C4-2B (cell line): ENCODE measurements around the gene ATP1A4.

ENCODE experiments used
- H3K27ac ChIP-seq: fragments of 450-650 bp; 2 replicates; pipeline ENCODE4 v1.5.1; 2017
- ZFX ChIP-seq: fragments of 450-650 bp; IDR thresholded peaks from 2 replicates; pipeline ENCODE4 v1.6.1; 2017
- TF ChIP-seq, protein P1 (sequence below): fragments of 450-650 bp; conservative IDR thresholded peaks from 2 replicates; pipeline ENCODE4 v1.5.1; 2017; ENCODE audit warnings: mild to moderate bottlenecking

Gene ATP1A4

DNA sequence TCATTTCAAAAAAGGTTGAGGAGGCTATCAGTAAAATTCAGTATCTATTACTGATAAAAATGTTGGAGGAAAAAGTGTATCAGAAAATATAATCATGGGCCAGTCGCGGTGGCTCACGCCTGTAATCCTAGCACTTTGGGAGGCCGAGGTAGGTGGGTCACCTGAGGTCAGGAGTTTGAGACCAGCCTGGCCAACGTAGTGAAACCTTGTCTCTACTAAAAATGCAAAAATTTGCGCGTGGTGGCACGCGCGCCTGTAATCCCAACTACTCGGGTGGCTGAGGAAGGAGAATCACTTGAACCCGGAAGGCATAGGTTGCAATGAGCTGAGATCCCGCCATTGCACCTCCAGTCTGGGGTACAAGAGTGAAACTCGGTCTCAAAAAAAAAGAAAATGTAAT, 5.3 kb upstream of the ATP1A4 start:
- no peak overlapping the region for H3K27ac ChIP-seq
- no peak for TF ChIP-seq ZFX
- TF ChIP-seq, protein P1, sequence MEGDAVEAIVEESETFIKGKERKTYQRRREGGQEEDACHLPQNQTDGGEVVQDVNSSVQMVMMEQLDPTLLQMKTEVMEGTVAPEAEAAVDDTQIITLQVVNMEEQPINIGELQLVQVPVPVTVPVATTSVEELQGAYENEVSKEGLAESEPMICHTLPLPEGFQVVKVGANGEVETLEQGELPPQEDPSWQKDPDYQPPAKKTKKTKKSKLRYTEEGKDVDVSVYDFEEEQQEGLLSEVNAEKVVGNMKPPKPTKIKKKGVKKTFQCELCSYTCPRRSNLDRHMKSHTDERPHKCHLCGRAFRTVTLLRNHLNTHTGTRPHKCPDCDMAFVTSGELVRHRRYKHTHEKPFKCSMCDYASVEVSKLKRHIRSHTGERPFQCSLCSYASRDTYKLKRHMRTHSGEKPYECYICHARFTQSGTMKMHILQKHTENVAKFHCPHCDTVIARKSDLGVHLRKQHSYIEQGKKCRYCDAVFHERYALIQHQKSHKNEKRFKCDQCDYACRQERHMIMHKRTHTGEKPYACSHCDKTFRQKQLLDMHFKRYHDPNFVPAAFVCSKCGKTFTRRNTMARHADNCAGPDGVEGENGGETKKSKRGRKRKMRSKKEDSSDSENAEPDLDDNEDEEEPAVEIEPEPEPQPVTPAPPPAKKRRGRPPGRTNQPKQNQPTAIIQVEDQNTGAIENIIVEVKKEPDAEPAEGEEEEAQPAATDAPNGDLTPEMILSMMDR, result no peak

DNA sequence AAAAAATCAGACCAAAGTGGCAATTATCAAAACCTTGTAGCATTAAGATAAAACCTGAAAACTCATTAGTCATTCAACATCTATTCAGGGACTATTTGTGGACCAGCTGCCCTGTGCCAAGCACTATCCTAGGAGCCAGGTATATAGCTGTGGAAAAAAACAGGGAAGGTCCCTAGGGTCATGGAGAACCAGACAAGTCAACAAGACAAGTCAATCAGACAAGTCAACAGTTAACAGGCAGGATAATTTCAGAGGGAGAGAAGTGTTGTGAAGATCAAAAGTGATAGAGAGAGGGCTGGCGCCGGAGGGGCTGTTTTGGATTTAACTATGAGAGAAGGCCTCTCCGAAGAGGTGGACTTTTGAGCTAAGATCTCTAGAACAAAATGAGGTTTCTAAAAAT, 3.3 kb upstream of the ATP1A4 start:
- no peak for TF ChIP-seq ZFX
- TF ChIP-seq, protein P1, result no peak
- H3K27ac ChIP-seq, result no peak overlapping the region

DNA sequence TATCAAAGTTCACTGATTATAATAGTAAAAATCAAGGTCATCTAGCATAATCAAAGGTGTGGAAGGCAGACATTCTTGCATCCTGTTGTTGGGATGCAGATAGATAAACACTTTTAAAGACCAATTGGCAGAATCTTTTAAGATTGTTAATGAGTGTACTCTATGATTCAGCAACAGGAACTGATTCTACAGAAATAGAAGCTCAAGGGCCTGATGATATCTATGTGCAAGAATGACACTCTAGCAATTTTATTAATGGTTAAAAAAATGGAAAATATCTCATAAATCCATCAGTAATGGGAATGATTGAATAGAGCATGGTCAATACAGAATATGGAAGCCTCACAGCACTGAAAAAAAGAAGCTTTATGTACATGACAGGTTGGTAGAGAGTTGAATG, 2.2 kb upstream of the ATP1A4 start:
- TF ChIP-seq, protein P1, result no peak
- TF ChIP-seq ZFX, result no peak
- H3K27ac ChIP-seq, result no peak overlapping the region

DNA sequence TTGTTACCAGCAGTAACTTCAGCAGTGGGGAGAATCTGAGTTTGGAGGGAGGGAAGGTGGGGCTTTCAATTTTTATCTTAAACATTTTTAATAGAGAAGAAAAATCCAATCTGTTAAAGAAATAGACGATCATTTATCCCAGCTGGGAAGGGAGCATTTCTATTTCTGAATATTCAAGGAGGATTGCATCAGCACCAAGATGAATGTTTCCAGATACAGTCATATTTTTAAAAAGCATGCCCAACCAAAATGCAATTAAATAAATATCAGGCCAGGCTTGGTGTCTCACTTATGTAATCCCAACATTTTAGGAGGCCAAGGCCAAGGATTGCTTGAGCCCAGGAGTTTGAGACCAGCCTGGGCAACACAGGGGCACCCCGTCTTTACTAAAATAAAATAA, 1.7 kb upstream of the ATP1A4 start:
- H3K27ac ChIP-seq, result no peak overlapping the region

DNA sequence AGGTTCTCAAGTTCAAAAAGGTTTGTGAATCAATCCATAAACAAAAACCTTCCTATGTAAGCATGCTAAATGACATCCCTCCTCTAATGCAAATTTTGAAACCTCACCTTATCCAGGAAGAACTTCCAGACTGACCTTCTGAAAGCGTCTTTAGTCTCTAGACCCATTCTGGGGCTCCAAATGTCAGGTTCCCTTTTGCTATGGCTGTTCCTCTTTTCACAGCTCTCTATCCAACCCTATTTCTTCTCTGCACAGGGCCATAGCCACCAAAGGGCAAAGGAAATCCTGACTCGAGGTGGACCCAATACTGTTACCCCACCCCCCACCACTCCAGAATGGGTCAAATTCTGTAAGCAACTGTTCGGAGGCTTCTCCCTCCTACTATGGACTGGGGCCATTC, 3.4 kb downstream of the ATP1A4 start:
- TF ChIP-seq ZFX, result no peak
- TF ChIP-seq, protein P1, result no peak
- H3K27ac ChIP-seq, result no peak overlapping the region

More for the DNA sequence above, 1.7 kb upstream of the ATP1A4 start:
- TF ChIP-seq ZFX, result no peak
- TF ChIP-seq, protein P1, result no peak

DNA sequence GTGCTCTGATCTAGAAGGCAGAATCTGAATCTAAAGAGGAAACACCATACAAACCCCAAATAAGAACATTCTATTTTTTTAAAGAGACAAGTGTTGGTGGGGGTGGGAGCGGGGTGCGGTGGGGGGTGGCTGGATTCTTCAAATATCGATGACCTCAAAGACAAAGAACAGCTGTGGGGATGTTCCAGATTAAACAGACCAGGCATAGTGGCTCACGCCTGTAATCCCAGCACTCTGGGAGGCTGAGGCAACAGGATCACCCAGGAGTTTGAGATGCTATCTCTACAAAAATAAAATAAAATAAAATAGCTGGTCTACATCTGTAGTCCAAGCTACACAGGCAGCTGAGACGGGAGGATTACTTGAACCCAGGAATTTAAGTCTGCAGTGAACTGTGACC, 5.0 kb downstream of the ATP1A4 start:
- TF ChIP-seq ZFX, result no peak
- TF ChIP-seq, protein P1, result no peak
- H3K27ac ChIP-seq, result peak overlapping the region; percentile 67

DNA sequence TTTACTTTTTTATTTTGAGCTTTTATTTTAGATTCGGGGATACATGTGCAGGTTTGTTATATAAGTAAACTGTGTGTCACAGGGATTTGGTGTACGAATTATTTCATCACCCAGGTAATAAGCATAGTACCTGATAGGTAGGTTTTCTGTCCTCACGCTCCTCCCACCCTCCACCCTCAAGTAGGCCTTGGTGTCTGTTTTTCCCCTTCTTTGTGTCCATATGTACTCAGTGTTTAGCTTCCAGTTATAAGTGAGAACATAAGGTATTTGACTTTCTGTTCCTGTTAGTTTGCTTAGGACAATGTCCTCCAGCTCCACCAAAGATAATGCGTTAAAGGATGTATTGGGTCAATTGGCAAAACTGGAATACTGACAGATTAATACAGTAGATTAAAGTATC, 5.8 kb downstream of the ATP1A4 start:
- TF ChIP-seq ZFX, result no peak
- TF ChIP-seq, protein P1, result no peak
- H3K27ac ChIP-seq, result peak overlapping the region; percentile 67
